SK-N-MC (cell line): ENCODE measurements around the gene SART3.

Experiments used
- EZH2 ChIP-seq: fragments of 200-600 bp; sonication (generic); IDR thresholded peaks from one replicate; pipeline ENCODE4 v1.6.1; 2017; ENCODE audit warnings: antibody characterized with exemption
- POLR2AphosphoS5 ChIP-seq: IDR thresholded peaks from 2 replicates; pipeline ENCODE4 v1.6.1; 2012; ENCODE audit warnings: mild to moderate bottlenecking, low read depth, low read length, borderline replicate concordance

DNA sequence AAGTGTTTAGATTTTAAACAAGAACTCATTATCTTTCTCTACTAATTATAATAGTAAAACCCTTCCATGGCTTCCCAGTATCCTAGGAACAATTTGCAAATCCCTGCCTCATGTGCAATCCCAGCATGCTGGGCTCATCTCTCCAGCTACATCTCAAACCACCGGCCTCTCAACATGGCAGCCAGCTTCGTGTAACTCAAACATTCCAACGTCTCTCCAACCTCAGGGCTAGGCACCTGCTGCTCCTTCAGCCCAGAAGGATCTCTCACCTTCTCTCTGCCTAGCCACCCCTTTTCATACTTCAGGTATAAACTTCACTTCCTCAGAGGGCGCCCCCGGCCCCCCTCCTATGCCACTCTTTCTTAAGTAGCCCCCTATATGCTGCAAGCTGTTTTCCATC is 7.2 kb downstream of the SART3 start:
- TF ChIP-seq EZH2 (no peak), POLR2AphosphoS5 (no peak)
